GM19351 (cell line): ENCODE data around the gene XCR1.

Experiments
- ATAC-seq: cut with Tn5 transposase; IDR thresholded peaks from one replicate; pipeline ENCODE4 v1.9.1; 2021; ENCODE audit warnings: mild to moderate bottlenecking, moderate library complexity; ENCODE audit not compliant: unreplicated experiment

XCR1 gene

GRCh38 chr3:45985532-45986302, 41.6 kb downstream of the XCR1 start:
- ATAC-seq: no peak

GRCh38 chr3:45984331-45985312, 42.7 kb downstream of the XCR1 start:
- no peak for ATAC-seq

- no peak for ATAC-seq
Observed at GRCh38 chr3:45983770-45984169, 43.5 kb downstream of the XCR1 start.

- ATAC-seq: no peak
Observed at GRCh38 chr3:45981346-45982074, 45.8 kb downstream of the XCR1 start.

- no peak for ATAC-seq
Observed at GRCh38 chr3:45980819-45981218, 46.5 kb downstream of the XCR1 start.

GRCh38 chr3:45980229-45980813, 47.0 kb downstream of the XCR1 start:
- no peak for ATAC-seq

GRCh38 chr3:45979378-45979777, 47.9 kb downstream of the XCR1 start:
- ATAC-seq: no peak

GRCh38 chr3:45978006-45978761, 49.1 kb downstream of the XCR1 start:
- no peak for ATAC-seq

- no peak for ATAC-seq
Observed at GRCh38 chr3:45976191-45977091, 50.8 kb downstream of the XCR1 start.

- no peak for ATAC-seq
Observed at GRCh38 chr3:45975686-45976085, 51.6 kb downstream of the XCR1 start.

GRCh38 chr3:45974686-45975085, 52.6 kb downstream of the XCR1 start:
- no peak for ATAC-seq

- no peak for ATAC-seq
Observed at GRCh38 chr3:45972534-45973402, 54.5 kb downstream of the XCR1 start.

- no peak for ATAC-seq
Observed at GRCh38 chr3:45969953-45970352, 57.3 kb downstream of the XCR1 start.

- no peak for ATAC-seq
Observed at GRCh38 chr3:45969116-45969515, 58.2 kb downstream of the XCR1 start.

GRCh38 chr3:45968706-45969105, 58.6 kb downstream of the XCR1 start:
- ATAC-seq: no peak

- ATAC-seq: no peak
Observed at GRCh38 chr3:45968149-45968548, 59.1 kb downstream of the XCR1 start.

- no peak for ATAC-seq
Observed at GRCh38 chr3:45967724-45968123, 59.6 kb downstream of the XCR1 start.
